GM23338 (cell line): ENCODE data around the gene EMSY. TPM values are rescaled to one million over a fixed set of nuclear protein-coding genes. Genes with fewer than 3 reads are reported as not detected.
A peak's percentile ranks its signal among the peaks of the same experiment; 100 is the strongest.

Source experiments
- ATAC-seq: fragments of 200-7000 bp; cut with Tn5 transposase; 3 replicates; pipeline ENCODE4 v1.9.1; 2020
- DNase-seq: peaks from one replicate; pipeline ENCODE4 v3.0.0-alpha.2; 2015; ENCODE audit warnings: low spot score
- H2AFZ ChIP-seq: fragments of 200-600 bp; sonication (generic); 2 replicates; pipeline ENCODE4 v1.8.0; 2016; ENCODE audit warnings: antibody characterized with exemption, mild to moderate bottlenecking, moderate library complexity
- H3F3A ChIP-seq: fragments of 200-600 bp; sonication (generic); replicated peaks from 2 replicates; pipeline ENCODE4 v1.8.0; 2017; ENCODE audit warnings: antibody characterized with exemption, mixed run types, low read depth
- H3K27ac ChIP-seq: fragments of 200-600 bp; sonication (generic); 2 replicates; pipeline ENCODE4 v1.6.1; 2016; ENCODE audit warnings: low read depth
- H3K27me3 ChIP-seq: fragments of 200-600 bp; sonication (generic); 2 replicates; pipeline ENCODE4 v1.8.0; 2016; ENCODE audit warnings: mild to moderate bottlenecking, mixed run types, moderate library complexity; ENCODE audit not compliant: insufficient read depth
- H3K36me3 ChIP-seq: fragments of 200-600 bp; sonication (generic); 2 replicates; pipeline ENCODE4 v1.8.0; 2016; ENCODE audit warnings: mild to moderate bottlenecking; ENCODE audit not compliant: insufficient read depth
- H3K4me1 ChIP-seq: fragments of 200-600 bp; sonication (generic); 2 replicates; pipeline ENCODE4 v1.8.0; 2016; ENCODE audit warnings: mild to moderate bottlenecking, moderate library complexity; ENCODE audit not compliant: insufficient read depth
- H3K4me2 ChIP-seq: fragments of 200-600 bp; sonication (generic); 2 replicates; pipeline ENCODE4 v1.7.1; 2017; ENCODE audit warnings: mixed run types
- H3K4me3 ChIP-seq: fragments of 200-600 bp; sonication (generic); 2 replicates; pipeline ENCODE4 v1.6.1; 2016; ENCODE audit warnings: mixed run types
- H3K79me2 ChIP-seq: fragments of 200-600 bp; sonication (generic); replicated peaks from 2 replicates; pipeline ENCODE4 v1.8.0; 2017; ENCODE audit warnings: mild to moderate bottlenecking; ENCODE audit not compliant: insufficient read depth
- H3K9me2 ChIP-seq: fragments of 200-600 bp; sonication (generic); 2 replicates; pipeline ENCODE4 v1.8.0; 2017; ENCODE audit not compliant: insufficient read depth
- H4K20me1 ChIP-seq: fragments of 200-600 bp; sonication (generic); replicated peaks from 2 replicates; pipeline ENCODE4 v1.8.0; 2017; ENCODE audit warnings: mild to moderate bottlenecking; ENCODE audit not compliant: insufficient read depth
- H3K27ac Mint-ChIP-seq: 2 replicates; pipeline ENCODE4 v1.8.0; 2020; ENCODE audit warnings: inconsistent platforms, mild to moderate bottlenecking, moderate library complexity, mixed read lengths
- H3K27me3 Mint-ChIP-seq: 3 replicates; pipeline ENCODE4 v1.8.0; 2022; ENCODE audit warnings: low read depth, mild to moderate bottlenecking, moderate library complexity, mixed read lengths, inconsistent platforms; ENCODE audit not compliant: insufficient read depth, poor library complexity
- H3K36me3 Mint-ChIP-seq: 3 replicates; pipeline ENCODE4 v1.8.0; 2021; ENCODE audit warnings: low read depth, mild to moderate bottlenecking, inconsistent platforms, moderate library complexity, mixed read lengths
- H3K4me1 Mint-ChIP-seq: 3 replicates; pipeline ENCODE4 v1.8.0; 2020; ENCODE audit warnings: mild to moderate bottlenecking, inconsistent platforms, mixed read lengths
- H3K4me3 Mint-ChIP-seq: 3 replicates; pipeline ENCODE4 v1.8.0; 2021; ENCODE audit warnings: moderate library complexity, mild to moderate bottlenecking, inconsistent platforms, mixed read lengths
- H3K9me3 Mint-ChIP-seq: 3 replicates; pipeline ENCODE4 v1.8.0; 2020; ENCODE audit warnings: moderate library complexity, mild to moderate bottlenecking, inconsistent platforms, mixed read lengths
- EZH2 ChIP-seq: fragments of 200-600 bp; sonication (generic); IDR thresholded peaks from one replicate; pipeline ENCODE4 v1.8.0; 2017; ENCODE audit warnings: antibody characterized with exemption, mild to moderate bottlenecking, low read depth; ENCODE audit not compliant: unreplicated experiment
- EZH2phosphoT487 ChIP-seq: fragments of 200-600 bp; sonication (generic); IDR thresholded peaks from one replicate; pipeline ENCODE4 v1.8.1; 2018; ENCODE audit warnings: antibody characterized with exemption; ENCODE audit not compliant: unreplicated experiment
- NANOG ChIP-seq: IDR thresholded peaks from 2 replicates; pipeline ENCODE4 v1.6.1; 2016; ENCODE audit warnings: antibody characterized with exemption, borderline replicate concordance
- POLR2AphosphoS5 ChIP-seq: IDR thresholded peaks from 2 replicates; pipeline ENCODE4 v1.6.1; 2016; ENCODE audit warnings: antibody characterized with exemption, low read depth
- ZNF114 ChIP-seq: fragments of 250-450 bp; sonication (Bioruptor Pico); IDR thresholded peaks from 2 replicates; pipeline ENCODE4 v1.5.0; 2020; ENCODE audit warnings: mild to moderate bottlenecking, moderate library complexity
- ZNF331 ChIP-seq: fragments of 250-450 bp; sonication (Bioruptor Pico); IDR thresholded peaks from 2 replicates; pipeline ENCODE4 v1.5.0; 2020; ENCODE audit warnings: low read depth, mild to moderate bottlenecking, moderate library complexity
- polyA plus RNA-seq: library from polyadenylated mRNA; unstranded; fragments of >200 nt; fragmentation: Nextera tagmentation; extraction: Ambion mirVana; gene quantifications from 2 replicates; pipeline ENCODE4 v1.2.1, GENCODE V29; 2016
- total RNA-seq: library from RNA; depleted of rRNA; stranded (reverse); fragments of >200 nt; shearing (Covaris generic); gene quantifications from 2 replicates; pipeline ENCODE4 v1.2.3, GENCODE V29; 2014
- TF ChIP-seq, protein P1 (sequence below): fragments of 250-450 bp; sonication (Bioruptor Pico); IDR thresholded peaks from 2 replicates; pipeline ENCODE4 v1.5.0; 2020; ENCODE audit warnings: mild to moderate bottlenecking, moderate library complexity
- TF ChIP-seq, protein P2 (sequence below), 2 experiments: fragments of 200-600 bp in 1 of 2; sonication (generic) in 1 of 2; conservative IDR thresholded peaks; 2 replicates each; pipeline versions ENCODE4 v1.5.1 to v1.6.1; 2016 to 2017; ENCODE audit warnings: antibody characterized with exemption in 2 of 2, low read depth in 2 of 2, mild to moderate bottlenecking in 2 of 2, moderate library complexity in 1 of 2

Gene EMSY
- total and polyA plus RNA-seq, 2 experiments from 2014 or later, result 25.0 to 46.9 TPM

DNA sequence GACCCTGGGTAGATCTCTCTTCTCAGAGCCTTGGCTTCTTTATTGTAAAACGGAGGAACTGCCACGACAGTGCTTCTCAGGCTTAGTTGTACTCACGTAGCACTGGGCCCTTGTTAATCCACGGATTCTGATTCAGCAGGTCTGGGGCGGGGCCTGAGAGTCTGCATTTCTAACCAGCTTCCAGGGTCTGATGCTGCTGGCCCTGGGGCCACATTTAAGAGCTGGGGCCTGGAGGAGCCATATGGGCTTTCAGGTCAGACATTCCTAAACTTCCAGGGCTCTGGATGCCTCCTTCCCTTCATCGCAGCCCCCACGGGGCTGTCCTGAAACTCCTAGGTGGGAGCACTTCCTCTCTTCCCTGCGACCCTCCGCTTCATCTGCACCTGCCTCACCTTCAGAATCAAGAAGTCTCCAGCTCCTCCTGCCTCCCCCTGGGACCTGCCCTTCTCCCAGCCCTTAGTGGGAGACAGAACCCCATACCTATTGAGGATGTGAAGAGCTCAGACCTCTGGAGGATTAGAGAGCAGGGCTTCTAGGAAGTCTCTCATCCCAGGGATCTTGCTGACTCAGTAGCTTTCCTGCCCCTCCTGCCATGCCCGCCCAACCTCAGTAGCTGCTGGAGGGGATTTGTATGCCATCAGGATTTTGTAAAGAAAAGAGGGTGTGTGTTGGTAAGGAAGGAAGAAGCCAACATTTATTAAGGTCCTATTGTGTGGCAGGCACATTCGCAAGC lies 133.3 kb downstream of the EMSY start:
- DNase-seq (no peak), ATAC-seq (no peak; the same call in 2 of the 3 replicates)
- no peak overlapping the region for H3K27ac Mint-ChIP-seq
- H3K9me3 Mint-ChIP-seq, result peaks cover 6% of the 10 kb centered on the region; the same call in 2 of the 3 replicates
- H3K4me3 ChIP-seq, result no peak overlapping the region
- H3K4me1 Mint-ChIP-seq, result peaks cover 11% of the 10 kb centered on the region
- TF ChIP-seq EZH2phosphoT487 (no peak), ZNF331 (CRISPR knock-in tag) (no peak)
- peaks cover 5% of the 10 kb centered on the region for H3K27me3 Mint-ChIP-seq
- 0 out of 2 replicates have a peak overlapping the region, but pooled peaks have one; percentile 14 for H3K4me2 ChIP-seq
- H3F3A ChIP-seq, result no peaks in the 10 kb centered on the region
- peak overlapping the region; percentile 96 for H2AFZ ChIP-seq
- H3K4me3 Mint-ChIP-seq, result no peak overlapping the region
- no peaks in the 10 kb centered on the region for H4K20me1 ChIP-seq
- no peaks in the 10 kb centered on the region; the same call in 2 of the 3 replicates for H3K36me3 Mint-ChIP-seq
- H3K27me3 ChIP-seq, result no peaks in the 10 kb centered on the region
- H3K27ac ChIP-seq, result no peak overlapping the region
- peaks cover 6% of the 10 kb centered on the region for H3K4me1 ChIP-seq
- H3K36me3 ChIP-seq, result no peaks in the 10 kb centered on the region
- no peaks in the 10 kb centered on the region for H3K79me2 ChIP-seq
- no peaks in the 10 kb centered on the region for H3K9me2 ChIP-seq

DNA sequence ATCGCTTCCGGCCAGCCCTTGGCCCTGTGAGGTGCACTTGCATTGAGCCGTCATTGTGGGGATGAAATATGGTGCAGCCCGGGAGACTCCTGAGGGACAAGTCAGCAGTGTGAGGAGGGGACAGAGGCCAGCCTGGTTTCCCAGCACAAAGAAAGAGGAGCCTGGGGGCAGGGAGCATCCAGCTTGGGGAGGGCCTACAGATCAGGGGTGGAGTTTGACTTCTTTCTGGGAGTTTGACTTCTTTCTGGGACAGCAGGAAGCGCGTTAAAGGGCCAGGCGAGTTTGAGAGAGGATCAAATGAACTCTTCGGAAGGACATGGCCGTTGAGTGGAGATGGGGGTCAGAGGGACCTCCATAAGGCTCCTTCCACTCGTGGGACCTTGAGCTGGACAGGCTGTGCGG lies 133.8 kb downstream of the EMSY start:
- Mint-ChIP-seq H3K27me3 (peaks cover 5% of the 10 kb centered on the region), H3K9me3 (peaks cover 11% of the 10 kb centered on the region; the same call in 2 of the 3 replicates), H3K4me1 (peaks cover 11% of the 10 kb centered on the region), H3K4me3 (no peak overlapping the region), H3K27ac (no peak overlapping the region), H3K36me3 (no peaks in the 10 kb centered on the region; the same call in 2 of the 3 replicates)
- Histone ChIP-seq H2AFZ (peak overlapping the region; percentile 96), H3K9me2 (no peaks in the 10 kb centered on the region), H3K27me3 (no peaks in the 10 kb centered on the region), H3K36me3 (no peaks in the 10 kb centered on the region), H4K20me1 (no peaks in the 10 kb centered on the region), H3K27ac (no peak overlapping the region), H3K4me2 (peak overlapping the region; percentile 14; the same call in 1 of the 2 replicates), H3K4me3 (no peak overlapping the region), H3K79me2 (no peaks in the 10 kb centered on the region), H3K4me1 (peaks cover 6% of the 10 kb centered on the region), H3F3A (no peaks in the 10 kb centered on the region)
- ATAC-seq, result peak; percentile 63
- TF ChIP-seq, protein P1, sequence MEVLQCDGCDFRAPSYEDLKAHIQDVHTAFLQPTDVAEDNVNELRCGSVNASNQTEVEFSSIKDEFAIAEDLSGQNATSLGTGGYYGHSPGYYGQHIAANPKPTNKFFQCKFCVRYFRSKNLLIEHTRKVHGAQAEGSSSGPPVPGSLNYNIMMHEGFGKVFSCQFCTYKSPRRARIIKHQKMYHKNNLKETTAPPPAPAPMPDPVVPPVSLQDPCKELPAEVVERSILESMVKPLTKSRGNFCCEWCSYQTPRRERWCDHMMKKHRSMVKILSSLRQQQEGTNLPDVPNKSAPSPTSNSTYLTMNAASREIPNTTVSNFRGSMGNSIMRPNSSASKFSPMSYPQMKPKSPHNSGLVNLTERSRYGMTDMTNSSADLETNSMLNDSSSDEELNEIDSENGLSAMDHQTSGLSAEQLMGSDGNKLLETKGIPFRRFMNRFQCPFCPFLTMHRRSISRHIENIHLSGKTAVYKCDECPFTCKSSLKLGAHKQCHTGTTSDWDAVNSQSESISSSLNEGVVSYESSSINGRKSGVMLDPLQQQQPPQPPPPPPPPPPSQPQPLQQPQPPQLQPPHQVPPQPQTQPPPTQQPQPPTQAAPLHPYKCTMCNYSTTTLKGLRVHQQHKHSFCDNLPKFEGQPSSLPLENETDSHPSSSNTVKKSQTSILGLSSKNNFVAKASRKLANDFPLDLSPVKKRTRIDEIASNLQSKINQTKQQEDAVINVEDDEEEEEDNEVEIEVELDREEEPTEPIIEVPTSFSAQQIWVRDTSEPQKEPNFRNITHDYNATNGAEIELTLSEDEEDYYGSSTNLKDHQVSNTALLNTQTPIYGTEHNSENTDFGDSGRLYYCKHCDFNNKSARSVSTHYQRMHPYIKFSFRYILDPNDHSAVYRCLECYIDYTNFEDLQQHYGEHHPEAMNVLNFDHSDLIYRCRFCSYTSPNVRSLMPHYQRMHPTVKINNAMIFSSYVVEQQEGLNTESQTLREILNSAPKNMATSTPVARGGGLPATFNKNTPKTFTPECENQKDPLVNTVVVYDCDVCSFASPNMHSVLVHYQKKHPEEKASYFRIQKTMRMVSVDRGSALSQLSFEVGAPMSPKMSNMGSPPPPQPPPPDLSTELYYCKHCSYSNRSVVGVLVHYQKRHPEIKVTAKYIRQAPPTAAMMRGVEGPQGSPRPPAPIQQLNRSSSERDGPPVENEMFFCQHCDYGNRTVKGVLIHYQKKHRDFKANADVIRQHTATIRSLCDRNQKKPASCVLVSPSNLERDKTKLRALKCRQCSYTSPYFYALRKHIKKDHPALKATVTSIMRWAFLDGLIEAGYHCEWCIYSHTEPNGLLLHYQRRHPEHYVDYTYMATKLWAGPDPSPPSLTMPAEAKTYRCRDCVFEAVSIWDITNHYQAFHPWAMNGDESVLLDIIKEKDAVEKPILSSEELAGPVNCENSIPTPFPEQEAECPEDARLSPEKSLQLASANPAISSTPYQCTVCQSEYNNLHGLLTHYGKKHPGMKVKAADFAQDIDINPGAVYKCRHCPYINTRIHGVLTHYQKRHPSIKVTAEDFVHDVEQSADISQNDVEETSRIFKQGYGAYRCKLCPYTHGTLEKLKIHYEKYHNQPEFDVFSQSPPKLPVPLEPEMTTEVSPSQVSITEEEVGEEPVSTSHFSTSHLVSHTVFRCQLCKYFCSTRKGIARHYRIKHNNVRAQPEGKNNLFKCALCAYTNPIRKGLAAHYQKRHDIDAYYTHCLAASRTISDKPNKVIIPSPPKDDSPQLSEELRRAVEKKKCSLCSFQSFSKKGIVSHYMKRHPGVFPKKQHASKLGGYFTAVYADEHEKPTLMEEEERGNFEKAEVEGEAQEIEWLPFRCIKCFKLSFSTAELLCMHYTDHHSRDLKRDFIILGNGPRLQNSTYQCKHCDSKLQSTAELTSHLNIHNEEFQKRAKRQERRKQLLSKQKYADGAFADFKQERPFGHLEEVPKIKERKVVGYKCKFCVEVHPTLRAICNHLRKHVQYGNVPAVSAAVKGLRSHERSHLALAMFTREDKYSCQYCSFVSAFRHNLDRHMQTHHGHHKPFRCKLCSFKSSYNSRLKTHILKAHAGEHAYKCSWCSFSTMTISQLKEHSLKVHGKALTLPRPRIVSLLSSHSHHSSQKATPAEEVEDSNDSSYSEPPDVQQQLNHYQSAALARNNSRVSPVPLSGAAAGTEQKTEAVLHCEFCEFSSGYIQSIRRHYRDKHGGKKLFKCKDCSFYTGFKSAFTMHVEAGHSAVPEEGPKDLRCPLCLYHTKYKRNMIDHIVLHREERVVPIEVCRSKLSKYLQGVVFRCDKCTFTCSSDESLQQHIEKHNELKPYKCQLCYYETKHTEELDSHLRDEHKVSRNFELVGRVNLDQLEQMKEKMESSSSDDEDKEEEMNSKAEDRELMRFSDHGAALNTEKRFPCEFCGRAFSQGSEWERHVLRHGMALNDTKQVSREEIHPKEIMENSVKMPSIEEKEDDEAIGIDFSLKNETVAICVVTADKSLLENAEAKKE (CRISPR knock-in tag), result no peak
- TF ChIP-seq, protein P2, sequence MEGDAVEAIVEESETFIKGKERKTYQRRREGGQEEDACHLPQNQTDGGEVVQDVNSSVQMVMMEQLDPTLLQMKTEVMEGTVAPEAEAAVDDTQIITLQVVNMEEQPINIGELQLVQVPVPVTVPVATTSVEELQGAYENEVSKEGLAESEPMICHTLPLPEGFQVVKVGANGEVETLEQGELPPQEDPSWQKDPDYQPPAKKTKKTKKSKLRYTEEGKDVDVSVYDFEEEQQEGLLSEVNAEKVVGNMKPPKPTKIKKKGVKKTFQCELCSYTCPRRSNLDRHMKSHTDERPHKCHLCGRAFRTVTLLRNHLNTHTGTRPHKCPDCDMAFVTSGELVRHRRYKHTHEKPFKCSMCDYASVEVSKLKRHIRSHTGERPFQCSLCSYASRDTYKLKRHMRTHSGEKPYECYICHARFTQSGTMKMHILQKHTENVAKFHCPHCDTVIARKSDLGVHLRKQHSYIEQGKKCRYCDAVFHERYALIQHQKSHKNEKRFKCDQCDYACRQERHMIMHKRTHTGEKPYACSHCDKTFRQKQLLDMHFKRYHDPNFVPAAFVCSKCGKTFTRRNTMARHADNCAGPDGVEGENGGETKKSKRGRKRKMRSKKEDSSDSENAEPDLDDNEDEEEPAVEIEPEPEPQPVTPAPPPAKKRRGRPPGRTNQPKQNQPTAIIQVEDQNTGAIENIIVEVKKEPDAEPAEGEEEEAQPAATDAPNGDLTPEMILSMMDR (conservative IDR thresholded peaks at IDR 0.05; ENCODE audit: low read depth in 2 of 2), result no peak
- no peak for TF ChIP-seq EZH2
- TF ChIP-seq POLR2AphosphoS5, result no peak
- no peak for TF ChIP-seq NANOG
- TF ChIP-seq ZNF114 (CRISPR knock-in tag), result no peak
- peak; percentile 39 for DNase-seq
